GM18498 (cell line): ENCODE data around the gene GSTA5.
"Not testable (repeated sequence)": the region's sequence is repeated elsewhere in the genome, so short reads cannot be mapped to it uniquely, and the experiment has no call there.

ENCODE experiments used
- ATAC-seq: cut with Tn5 transposase; IDR thresholded peaks from one replicate; pipeline ENCODE4 v1.9.1; 2021; ENCODE audit warnings: mild to moderate bottlenecking, moderate library complexity; ENCODE audit not compliant: unreplicated experiment

Gene GSTA5

DNA sequence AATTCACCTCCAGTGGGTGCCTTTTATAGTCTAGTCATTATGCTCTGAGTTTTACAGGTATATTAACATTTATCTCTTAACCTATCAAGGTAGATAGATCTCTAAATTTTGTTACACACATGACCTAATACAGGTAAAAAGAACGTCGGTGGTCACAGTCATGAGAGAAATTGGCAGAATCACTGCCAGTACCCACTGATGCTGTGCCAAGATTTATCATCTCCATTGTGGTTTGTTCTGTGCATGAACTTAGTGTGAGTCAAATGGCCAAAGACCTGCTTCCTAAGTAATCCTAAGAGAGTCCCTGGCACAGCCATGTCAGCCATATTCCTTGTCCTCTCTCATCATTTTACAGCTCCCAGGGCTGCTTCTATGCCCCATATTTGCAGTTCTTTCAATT, 46.2 kb downstream of the GSTA5 start:
- not testable (repeated sequence) for ATAC-seq

DNA sequence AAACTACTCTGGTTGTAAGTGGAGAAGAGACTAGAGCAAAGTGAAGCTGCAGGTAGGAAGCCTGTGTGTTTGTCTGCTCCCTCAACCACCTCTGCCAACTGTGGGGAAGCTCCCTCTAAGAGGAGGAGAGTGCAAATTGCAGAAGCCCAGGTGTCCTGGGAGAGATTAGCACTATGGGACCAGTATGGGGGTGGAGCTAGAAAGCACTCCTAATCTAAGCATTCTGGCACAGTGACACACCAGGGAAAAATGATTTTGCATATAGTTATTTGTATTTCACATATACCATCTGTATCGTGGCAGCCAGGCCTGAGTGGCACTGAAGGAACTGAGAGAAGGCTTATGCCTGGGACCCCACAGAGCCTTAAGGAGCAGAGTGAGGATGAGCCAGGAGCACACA, 49.8 kb downstream of the GSTA5 start:
- no peak for ATAC-seq

DNA sequence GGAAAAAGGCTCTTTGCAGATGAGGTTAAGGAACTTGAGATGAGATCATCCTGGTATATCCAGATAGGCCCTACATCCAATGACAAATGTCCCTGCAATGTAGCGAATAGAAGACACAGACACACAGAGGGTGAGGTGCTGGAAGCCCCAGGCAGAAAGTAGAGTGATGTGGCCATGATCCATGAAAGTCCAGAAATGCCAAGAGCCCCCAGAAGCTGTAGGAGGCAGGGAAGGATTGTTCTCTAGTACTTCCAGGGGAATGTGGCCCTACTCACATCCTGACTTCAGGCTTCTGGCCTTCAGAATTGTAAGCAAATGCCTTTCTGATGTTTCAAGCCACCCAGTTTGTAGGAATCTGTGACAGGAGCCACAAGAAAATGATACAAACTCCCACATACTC, 51.0 kb downstream of the GSTA5 start:
- not testable (repeated sequence) for ATAC-seq

DNA sequence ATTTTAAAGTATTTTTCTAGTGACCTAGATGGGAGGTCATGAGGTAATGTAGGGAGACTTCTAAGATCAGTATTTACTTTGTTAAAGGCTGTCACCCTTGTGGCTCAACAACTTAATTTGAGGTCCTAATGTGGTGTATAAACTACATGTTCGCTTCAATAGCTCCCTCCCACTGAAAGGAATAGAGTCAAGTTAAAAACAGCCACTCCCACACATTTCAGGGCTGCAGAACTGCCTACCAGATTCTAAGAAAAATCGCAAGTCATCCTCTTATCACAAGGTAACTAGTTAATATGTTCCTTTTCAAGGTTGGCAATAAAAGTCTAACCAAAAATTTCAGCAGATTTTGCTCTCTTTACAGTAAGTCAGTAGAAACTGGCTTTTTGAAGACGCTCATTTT, 52.1 kb downstream of the GSTA5 start:
- no peak for ATAC-seq

DNA sequence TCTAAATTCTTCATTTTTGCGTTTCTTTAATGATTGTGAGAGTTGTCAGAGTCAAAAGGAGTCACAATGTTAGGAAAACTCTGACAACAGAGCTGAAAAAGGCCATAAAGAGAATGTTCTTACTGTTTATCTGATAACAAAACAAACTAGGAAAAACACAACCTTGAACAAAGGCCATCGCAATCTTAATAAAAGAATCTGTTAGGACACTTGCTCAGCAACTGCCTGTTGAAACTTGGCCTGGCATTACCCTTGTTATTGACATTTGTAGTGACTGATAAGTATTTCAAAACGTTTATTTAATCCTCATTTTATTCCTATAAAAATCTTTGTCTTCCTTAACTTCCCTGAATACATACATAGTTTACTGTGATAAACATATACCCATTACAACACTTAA, 52.7 kb downstream of the GSTA5 start:
- ATAC-seq, result no peak

DNA sequence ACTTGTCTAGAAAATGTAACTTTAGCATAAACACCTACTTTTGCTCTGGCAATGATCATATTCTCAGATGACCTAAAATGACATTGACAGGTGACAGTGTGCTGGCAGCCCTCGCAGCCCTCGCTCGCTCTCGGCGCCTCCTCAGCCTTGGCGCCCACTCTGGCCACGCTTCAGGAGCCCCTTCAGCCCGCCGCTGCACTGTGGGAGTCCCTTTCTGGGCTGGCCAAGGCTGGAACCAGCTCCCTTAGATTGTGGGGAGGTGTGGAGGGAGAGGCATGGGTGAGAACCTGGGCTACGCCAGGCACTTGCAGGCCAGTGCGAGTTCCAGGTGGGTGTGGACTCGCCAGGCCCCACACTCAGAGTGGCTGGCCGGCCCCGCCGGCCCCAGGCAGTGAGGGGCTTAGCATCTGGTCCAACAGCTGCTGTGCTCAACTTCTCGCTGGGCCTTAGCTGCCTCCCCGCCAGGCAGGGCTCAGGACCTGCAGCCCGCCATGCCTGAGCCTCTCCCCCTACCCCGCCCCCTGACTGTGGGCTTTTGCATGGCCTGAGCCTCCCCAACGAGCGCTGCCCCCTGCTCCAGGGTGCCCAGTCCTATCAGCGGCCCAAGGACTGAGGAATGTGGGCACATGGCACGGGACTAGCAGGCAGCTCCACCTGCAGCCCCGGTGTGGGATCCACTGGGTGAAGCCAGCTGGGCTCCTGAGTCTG, 54.2 kb downstream of the GSTA5 start:
- no peak for ATAC-seq

DNA sequence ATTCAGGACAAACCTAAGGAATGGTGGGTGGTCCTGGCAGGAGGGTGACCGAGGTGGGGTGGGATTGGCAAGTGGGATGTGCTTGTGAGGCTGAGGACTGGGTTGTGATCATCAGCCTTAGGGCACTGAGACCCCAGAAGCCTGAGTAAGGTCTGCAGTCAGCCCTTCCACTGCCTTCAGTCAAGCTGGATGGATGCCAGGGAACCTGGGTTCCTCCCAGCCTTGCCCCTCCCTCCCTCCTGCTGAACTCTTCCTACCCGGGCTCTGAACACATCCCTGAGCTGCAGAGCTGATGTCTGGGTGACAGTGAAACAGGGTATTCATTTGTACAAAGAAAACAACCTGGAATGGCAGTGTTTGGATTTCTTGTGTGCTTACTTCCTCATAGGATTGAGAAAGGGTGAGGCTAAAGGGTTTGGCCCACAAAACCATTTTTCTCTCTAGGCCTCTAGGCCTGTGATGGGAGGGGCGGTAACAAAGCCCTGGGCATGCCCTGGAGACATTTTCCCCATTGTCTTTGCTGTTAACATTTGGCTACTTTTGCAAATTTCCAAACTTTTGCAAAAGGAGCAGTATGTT, 57.8 kb downstream of the GSTA5 start:
- not testable (repeated sequence) for ATAC-seq

DNA sequence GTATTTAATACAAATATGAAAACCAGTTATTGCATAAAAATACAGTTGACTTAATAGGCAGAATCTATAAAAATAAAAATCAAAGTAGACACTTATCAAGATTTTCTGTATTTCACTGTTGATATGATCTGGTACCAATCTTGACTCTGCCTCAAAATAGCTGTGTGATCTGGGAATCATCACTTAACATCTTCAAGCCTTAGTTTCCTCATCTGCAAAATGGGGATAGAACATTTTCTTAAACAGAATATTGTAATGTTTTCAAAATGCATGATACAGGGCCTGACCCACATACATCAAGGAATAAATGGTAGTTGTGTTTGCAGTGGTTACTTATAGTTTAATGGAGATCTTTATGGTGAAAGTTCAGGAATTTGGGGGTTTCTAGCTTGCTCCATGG, 58.4 kb downstream of the GSTA5 start:
- ATAC-seq, result not testable (repeated sequence)
